GM23338 (cell line): ENCODE measurements around the gene CASP3. TPM values are rescaled to one million over a fixed set of nuclear protein-coding genes. Genes with fewer than 3 reads are reported as not detected.

Experiments
- ATAC-seq: fragments of 200-7000 bp; cut with Tn5 transposase; 3 replicates; pipeline ENCODE4 v1.9.1; 2020
- DNase-seq: peaks from one replicate; pipeline ENCODE4 v3.0.0-alpha.2; 2015; ENCODE audit warnings: low spot score
- H2AFZ ChIP-seq: fragments of 200-600 bp; sonication (generic); 2 replicates; pipeline ENCODE4 v1.8.0; 2016; ENCODE audit warnings: antibody characterized with exemption, mild to moderate bottlenecking, moderate library complexity
- H3F3A ChIP-seq: fragments of 200-600 bp; sonication (generic); replicated peaks from 2 replicates; pipeline ENCODE4 v1.8.0; 2017; ENCODE audit warnings: antibody characterized with exemption, mixed run types, low read depth
- H3K27ac ChIP-seq: fragments of 200-600 bp; sonication (generic); 2 replicates; pipeline ENCODE4 v1.6.1; 2016; ENCODE audit warnings: low read depth
- H3K27me3 ChIP-seq: fragments of 200-600 bp; sonication (generic); 2 replicates; pipeline ENCODE4 v1.8.0; 2016; ENCODE audit warnings: mild to moderate bottlenecking, mixed run types, moderate library complexity; ENCODE audit not compliant: insufficient read depth
- H3K36me3 ChIP-seq: fragments of 200-600 bp; sonication (generic); 2 replicates; pipeline ENCODE4 v1.8.0; 2016; ENCODE audit warnings: mild to moderate bottlenecking; ENCODE audit not compliant: insufficient read depth
- H3K4me1 ChIP-seq: fragments of 200-600 bp; sonication (generic); 2 replicates; pipeline ENCODE4 v1.8.0; 2016; ENCODE audit warnings: mild to moderate bottlenecking, moderate library complexity; ENCODE audit not compliant: insufficient read depth
- H3K4me2 ChIP-seq: fragments of 200-600 bp; sonication (generic); 2 replicates; pipeline ENCODE4 v1.7.1; 2017; ENCODE audit warnings: mixed run types
- H3K4me3 ChIP-seq: fragments of 200-600 bp; sonication (generic); 2 replicates; pipeline ENCODE4 v1.6.1; 2016; ENCODE audit warnings: mixed run types
- H3K79me2 ChIP-seq: fragments of 200-600 bp; sonication (generic); replicated peaks from 2 replicates; pipeline ENCODE4 v1.8.0; 2017; ENCODE audit warnings: mild to moderate bottlenecking; ENCODE audit not compliant: insufficient read depth
- H3K9me2 ChIP-seq: fragments of 200-600 bp; sonication (generic); 2 replicates; pipeline ENCODE4 v1.8.0; 2017; ENCODE audit not compliant: insufficient read depth
- H4K20me1 ChIP-seq: fragments of 200-600 bp; sonication (generic); replicated peaks from 2 replicates; pipeline ENCODE4 v1.8.0; 2017; ENCODE audit warnings: mild to moderate bottlenecking; ENCODE audit not compliant: insufficient read depth
- H3K27ac Mint-ChIP-seq: 2 replicates; pipeline ENCODE4 v1.8.0; 2020; ENCODE audit warnings: inconsistent platforms, mild to moderate bottlenecking, moderate library complexity, mixed read lengths
- H3K27me3 Mint-ChIP-seq: 3 replicates; pipeline ENCODE4 v1.8.0; 2022; ENCODE audit warnings: low read depth, mild to moderate bottlenecking, moderate library complexity, mixed read lengths, inconsistent platforms; ENCODE audit not compliant: insufficient read depth, poor library complexity
- H3K36me3 Mint-ChIP-seq: 3 replicates; pipeline ENCODE4 v1.8.0; 2021; ENCODE audit warnings: low read depth, mild to moderate bottlenecking, inconsistent platforms, moderate library complexity, mixed read lengths
- H3K4me1 Mint-ChIP-seq: 3 replicates; pipeline ENCODE4 v1.8.0; 2020; ENCODE audit warnings: mild to moderate bottlenecking, inconsistent platforms, mixed read lengths
- H3K4me3 Mint-ChIP-seq: 3 replicates; pipeline ENCODE4 v1.8.0; 2021; ENCODE audit warnings: moderate library complexity, mild to moderate bottlenecking, inconsistent platforms, mixed read lengths
- H3K9me3 Mint-ChIP-seq: 3 replicates; pipeline ENCODE4 v1.8.0; 2020; ENCODE audit warnings: moderate library complexity, mild to moderate bottlenecking, inconsistent platforms, mixed read lengths
- CREB1 ChIP-seq: fragments of 250-450 bp; sonication (Bioruptor Pico); IDR thresholded peaks from 2 replicates; pipeline ENCODE4 v1.5.0; 2020; ENCODE audit warnings: low read depth, mild to moderate bottlenecking, moderate library complexity
- CTCF ChIP-seq, 2 experiments: fragments of 200-600 bp in 1 of 2; sonication (generic) in 1 of 2; conservative IDR thresholded peaks; 2 replicates each; pipeline versions ENCODE4 v1.5.1 to v1.6.1; 2016 to 2017; ENCODE audit warnings: antibody characterized with exemption in 2 of 2, low read depth in 2 of 2, mild to moderate bottlenecking in 2 of 2, moderate library complexity in 1 of 2
- ETS1 ChIP-seq: IDR thresholded peaks from 2 replicates; pipeline ENCODE4 v1.6.1; 2016; ENCODE audit warnings: antibody characterized with exemption
- EZH2 ChIP-seq: fragments of 200-600 bp; sonication (generic); IDR thresholded peaks from one replicate; pipeline ENCODE4 v1.8.0; 2017; ENCODE audit warnings: antibody characterized with exemption, mild to moderate bottlenecking, low read depth; ENCODE audit not compliant: unreplicated experiment
- EZH2phosphoT487 ChIP-seq: fragments of 200-600 bp; sonication (generic); IDR thresholded peaks from one replicate; pipeline ENCODE4 v1.8.1; 2018; ENCODE audit warnings: antibody characterized with exemption; ENCODE audit not compliant: unreplicated experiment
- JUNB ChIP-seq: IDR thresholded peaks from one replicate; pipeline ENCODE4 v1.6.1; 2016; ENCODE audit warnings: antibody characterized with exemption; ENCODE audit not compliant: unreplicated experiment
- NANOG ChIP-seq: IDR thresholded peaks from 2 replicates; pipeline ENCODE4 v1.6.1; 2016; ENCODE audit warnings: antibody characterized with exemption, borderline replicate concordance
- POLR2AphosphoS5 ChIP-seq: IDR thresholded peaks from 2 replicates; pipeline ENCODE4 v1.6.1; 2016; ENCODE audit warnings: antibody characterized with exemption, low read depth
- REST ChIP-seq: IDR thresholded peaks from one replicate; pipeline ENCODE4 v1.6.1; 2018; ENCODE audit warnings: antibody characterized with exemption; ENCODE audit not compliant: unreplicated experiment
- STAT1 ChIP-seq: IDR thresholded peaks from one replicate; pipeline ENCODE4 v1.6.1; 2016; ENCODE audit warnings: antibody characterized with exemption; ENCODE audit not compliant: unreplicated experiment
- ZNF114 ChIP-seq: fragments of 250-450 bp; sonication (Bioruptor Pico); IDR thresholded peaks from 2 replicates; pipeline ENCODE4 v1.5.0; 2020; ENCODE audit warnings: mild to moderate bottlenecking, moderate library complexity
- ZNF331 ChIP-seq: fragments of 250-450 bp; sonication (Bioruptor Pico); IDR thresholded peaks from 2 replicates; pipeline ENCODE4 v1.5.0; 2020; ENCODE audit warnings: low read depth, mild to moderate bottlenecking, moderate library complexity
- ZNF462 ChIP-seq: fragments of 250-450 bp; sonication (Bioruptor Pico); IDR thresholded peaks from 2 replicates; pipeline ENCODE4 v1.5.0; 2020; ENCODE audit warnings: mild to moderate bottlenecking, moderate library complexity
- polyA plus RNA-seq: library from polyadenylated mRNA; unstranded; fragments of >200 nt; fragmentation: Nextera tagmentation; extraction: Ambion mirVana; gene quantifications from 2 replicates; pipeline ENCODE4 v1.2.1, GENCODE V29; 2016
- total RNA-seq: library from RNA; depleted of rRNA; stranded (reverse); fragments of >200 nt; shearing (Covaris generic); gene quantifications from 2 replicates; pipeline ENCODE4 v1.2.3, GENCODE V29; 2014

CASP3 gene
- total and polyA plus RNA-seq, 2 experiments from 2014 or later, result 50.5 to 84.4 TPM

GRCh38 chr4:184657144-184657543, 7.9 kb upstream of the CASP3 start:
- Mint-ChIP-seq H3K9me3 (no peaks in the 10 kb centered on the region), H3K27me3 (peaks cover 2% of the 10 kb centered on the region), H3K4me3 (no peak overlapping the region), H3K36me3 (peaks cover 5% of the 10 kb centered on the region; the same call in 1 of the 3 replicates), H3K27ac (no peak overlapping the region), H3K4me1 (peaks cover 10% of the 10 kb centered on the region)
- Histone ChIP-seq H2AFZ (no peak overlapping the region), H3K27ac (no peak overlapping the region), H3K27me3 (no peaks in the 10 kb centered on the region), H3K79me2 (no peaks in the 10 kb centered on the region), H3K4me3 (no peak overlapping the region), H3K9me2 (no peaks in the 10 kb centered on the region), H3K36me3 (no peaks in the 10 kb centered on the region), H3F3A (no peaks in the 10 kb centered on the region), H4K20me1 (no peaks in the 10 kb centered on the region), H3K4me1 (peaks cover 17% of the 10 kb centered on the region), H3K4me2 (no peak overlapping the region)
- DNase-seq (no peak), ATAC-seq (no peak)
- TF ChIP-seq CREB1 (CRISPR knock-in tag) (no peak), ZNF331 (CRISPR knock-in tag) (no peak), ZNF462 (CRISPR knock-in tag) (no peak), REST (no peak), EZH2phosphoT487 (no peak), CTCF (conservative IDR thresholded peaks at IDR 0.05; ENCODE audit: low read depth in 2 of 2) (no peak), ETS1 (no peak), EZH2 (no peak), JUNB (no peak), ZNF114 (CRISPR knock-in tag) (no peak), POLR2AphosphoS5 (no peak), STAT1 (no peak), NANOG (no peak)
